OCI-LY3 (cell line): ENCODE data around the gene SIK2.

Source experiments
- EZH2phosphoT487 ChIP-seq: fragments of 200-600 bp; shearing (Covaris generic); IDR thresholded peaks from 2 replicates; pipeline ENCODE4 v1.6.1; 2018; ENCODE audit warnings: antibody characterized with exemption, mixed run types, low read depth
- TF ChIP-seq, protein P1 (sequence below): fragments of 200-600, 300-600 bp; sonication (generic); IDR thresholded peaks from 2 replicates; pipeline ENCODE4 v1.5.1; 2014; ENCODE audit warnings: antibody characterized with exemption, low read length, low read depth

GRCh38 chr11:111683806-111684205 lies 81.6 kb downstream of the SIK2 start:
- TF ChIP-seq, protein P1, sequence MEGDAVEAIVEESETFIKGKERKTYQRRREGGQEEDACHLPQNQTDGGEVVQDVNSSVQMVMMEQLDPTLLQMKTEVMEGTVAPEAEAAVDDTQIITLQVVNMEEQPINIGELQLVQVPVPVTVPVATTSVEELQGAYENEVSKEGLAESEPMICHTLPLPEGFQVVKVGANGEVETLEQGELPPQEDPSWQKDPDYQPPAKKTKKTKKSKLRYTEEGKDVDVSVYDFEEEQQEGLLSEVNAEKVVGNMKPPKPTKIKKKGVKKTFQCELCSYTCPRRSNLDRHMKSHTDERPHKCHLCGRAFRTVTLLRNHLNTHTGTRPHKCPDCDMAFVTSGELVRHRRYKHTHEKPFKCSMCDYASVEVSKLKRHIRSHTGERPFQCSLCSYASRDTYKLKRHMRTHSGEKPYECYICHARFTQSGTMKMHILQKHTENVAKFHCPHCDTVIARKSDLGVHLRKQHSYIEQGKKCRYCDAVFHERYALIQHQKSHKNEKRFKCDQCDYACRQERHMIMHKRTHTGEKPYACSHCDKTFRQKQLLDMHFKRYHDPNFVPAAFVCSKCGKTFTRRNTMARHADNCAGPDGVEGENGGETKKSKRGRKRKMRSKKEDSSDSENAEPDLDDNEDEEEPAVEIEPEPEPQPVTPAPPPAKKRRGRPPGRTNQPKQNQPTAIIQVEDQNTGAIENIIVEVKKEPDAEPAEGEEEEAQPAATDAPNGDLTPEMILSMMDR: no peak
- no peak for TF ChIP-seq EZH2phosphoT487
